ENCODE data around the gene NOX3.
"Not testable (repeated sequence)": the region's sequence is repeated elsewhere in the genome, so short reads cannot be mapped to it uniquely, and the experiment has no call there.

Gene NOX3

GRCh38 chr6:155470979-155471616, 15.5 kb upstream of the NOX3 start:
- H3K4me3 ChIP-seq (ENCODE audit: control insufficient read depth in 1 of 7, extremely low read depth in 1 of 7, insufficient read depth in 4 of 7, low read depth in 2 of 7, low read length in 6 of 7); H3K4me1 ChIP-seq (ENCODE audit: control extremely low read depth in 1 of 4, control insufficient read depth in 4 of 4, insufficient read depth in 4 of 4, low read length in 3 of 4); H3K27me3 ChIP-seq (replicated peaks in 2 of 5; ENCODE audit: control insufficient read depth in 4 of 5, insufficient read depth in 5 of 5, low read length in 4 of 5); H3K27ac ChIP-seq (ENCODE audit: insufficient read depth in 1 of 2, low read depth in 1 of 2, low read length in 2 of 2, poor library complexity in 1 of 2, severe bottlenecking in 2 of 2); H3K36me3 ChIP-seq (ENCODE audit: control insufficient read depth in 4 of 4, insufficient read depth in 4 of 4, low read length in 3 of 4); DNase-seq; POLR2A ChIA-PET: not testable (repeated sequence)
- CTCF ChIA-PET, result interaction anchor here (1.2 kb wide), 1 partner anchor 9 kb away, joined by 3 read pairs; no protein-coding TSS in a partner anchor
- 90% methylated on average over 2 of the region's 5 CpGs for WGBS (ENCODE audit: insufficient coverage)
- peaks cover 0 to 28% (median 8%) of the 10 kb centered on the region in 5 experiments for H3K9me3 ChIP-seq (ENCODE audit: control extremely low read depth in 1 of 5, control insufficient read depth in 4 of 5, insufficient read depth in 2 of 5, low read depth in 1 of 5, low read length in 4 of 5)

DNA sequence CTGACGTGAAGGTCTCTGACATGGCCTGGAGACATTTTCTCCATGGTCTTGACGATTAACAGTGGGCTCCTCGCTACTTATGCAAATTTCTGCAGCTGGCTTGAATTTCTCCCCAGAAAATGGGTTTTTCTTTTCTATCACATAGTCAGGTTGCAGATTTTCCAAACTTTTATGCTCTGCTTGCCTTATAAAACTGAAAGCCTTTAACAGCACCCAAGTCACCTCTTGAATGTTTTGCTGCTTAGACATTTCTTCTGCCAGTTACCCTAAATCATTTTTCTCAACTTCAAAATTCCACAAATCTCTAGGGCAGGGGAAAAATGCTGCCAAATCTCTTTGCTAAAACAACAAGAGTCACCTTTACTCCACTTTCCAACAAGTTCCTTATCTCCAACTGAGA, 12.9 kb upstream of the NOX3 start:
- CTCF ChIA-PET; H3K27ac ChIP-seq (ENCODE audit: insufficient read depth in 1 of 2, low read depth in 1 of 2, low read length in 2 of 2, poor library complexity in 1 of 2, severe bottlenecking in 2 of 2); DNase-seq; POLR2A ChIA-PET; H3K36me3 ChIP-seq (ENCODE audit: control insufficient read depth in 4 of 4, insufficient read depth in 4 of 4, low read length in 3 of 4); H3K27me3 ChIP-seq (replicated peaks in 2 of 5; ENCODE audit: control insufficient read depth in 4 of 5, insufficient read depth in 5 of 5, low read length in 4 of 5); H3K4me1 ChIP-seq (ENCODE audit: control extremely low read depth in 1 of 4, control insufficient read depth in 4 of 4, insufficient read depth in 4 of 4, low read length in 3 of 4); H3K4me3 ChIP-seq (ENCODE audit: control insufficient read depth in 1 of 7, extremely low read depth in 1 of 7, insufficient read depth in 4 of 7, low read depth in 2 of 7, low read length in 6 of 7): not testable (repeated sequence)
- peaks cover 0 to 42% (median 11%) of the 10 kb centered on the region in 5 experiments for H3K9me3 ChIP-seq (ENCODE audit: control extremely low read depth in 1 of 5, control insufficient read depth in 4 of 5, insufficient read depth in 2 of 5, low read depth in 1 of 5, low read length in 4 of 5)
- WGBS (ENCODE audit: insufficient coverage), result 100% methylated on average over 2 of the region's 3 CpGs

GRCh38 chr6:155466539-155466938, 10.9 kb upstream of the NOX3 start:
- ChIA-PET CTCF (no interaction called here), POLR2A (no interaction called here)
- Histone ChIP-seq H3K27me3 (replicated peaks in 2 of 5; ENCODE audit: control insufficient read depth in 4 of 5, insufficient read depth in 5 of 5, low read length in 4 of 5) (no peaks in the 10 kb centered on the region), H3K4me1 (ENCODE audit: control extremely low read depth in 1 of 4, control insufficient read depth in 4 of 4, insufficient read depth in 4 of 4, low read length in 3 of 4) (peaks cover 0 to under 1% (median 0%) of the 10 kb centered on the region in 4 experiments), H3K27ac (ENCODE audit: insufficient read depth in 1 of 2, low read depth in 1 of 2, low read length in 2 of 2, poor library complexity in 1 of 2, severe bottlenecking in 2 of 2) (no peak overlapping the region), H3K4me3 (ENCODE audit: control insufficient read depth in 1 of 7, extremely low read depth in 1 of 7, insufficient read depth in 4 of 7, low read depth in 2 of 7, low read length in 6 of 7) (no peak overlapping the region), H3K9me3 (ENCODE audit: control extremely low read depth in 1 of 5, control insufficient read depth in 4 of 5, insufficient read depth in 2 of 5, low read depth in 1 of 5, low read length in 4 of 5) (peaks cover 0 to 42% (median 11%) of the 10 kb centered on the region in 5 experiments), H3K36me3 (ENCODE audit: control insufficient read depth in 4 of 4, insufficient read depth in 4 of 4, low read length in 3 of 4) (no peaks in the 10 kb centered on the region)
- DNase-seq, result no peak
- 100% methylated on average over 3 of the region's 3 CpGs for WGBS (ENCODE audit: insufficient coverage)

GRCh38 chr6:155461556-155461955, 5.9 kb upstream of the NOX3 start:
- ChIA-PET CTCF (no interaction called here), POLR2A (no interaction called here)
- no peak overlapping the region for H3K27ac ChIP-seq (ENCODE audit: insufficient read depth in 1 of 2, low read depth in 1 of 2, low read length in 2 of 2, poor library complexity in 1 of 2, severe bottlenecking in 2 of 2)
- no peaks in the 10 kb centered on the region for H3K36me3 ChIP-seq (ENCODE audit: control insufficient read depth in 4 of 4, insufficient read depth in 4 of 4, low read length in 3 of 4)
- no peak for DNase-seq
- WGBS (ENCODE audit: insufficient coverage), result 92% methylated on average over 2 of the region's 6 CpGs
- no peaks in the 10 kb centered on the region for H3K27me3 ChIP-seq (replicated peaks in 2 of 5; ENCODE audit: control insufficient read depth in 4 of 5, insufficient read depth in 5 of 5, low read length in 4 of 5)
- H3K4me3 ChIP-seq (ENCODE audit: control insufficient read depth in 1 of 7, extremely low read depth in 1 of 7, insufficient read depth in 4 of 7, low read depth in 2 of 7, low read length in 6 of 7), result no peak overlapping the region
- H3K4me1 ChIP-seq (ENCODE audit: control extremely low read depth in 1 of 4, control insufficient read depth in 4 of 4, insufficient read depth in 4 of 4, low read length in 3 of 4), result peaks cover 0 to 2% (median 0%) of the 10 kb centered on the region in 4 experiments
- H3K9me3 ChIP-seq (ENCODE audit: control extremely low read depth in 1 of 5, control insufficient read depth in 4 of 5, insufficient read depth in 2 of 5, low read depth in 1 of 5, low read length in 4 of 5), result peaks cover 0 to 17% (median 4%) of the 10 kb centered on the region in 5 experiments

GRCh38 chr6:155454471-155454870, 1.2 kb downstream of the NOX3 start:
- ChIA-PET POLR2A (no interaction called here), CTCF (no interaction called here)
- Histone ChIP-seq H3K36me3 (ENCODE audit: control insufficient read depth in 4 of 4, insufficient read depth in 4 of 4, low read length in 3 of 4) (no peaks in the 10 kb centered on the region), H3K9me3 (ENCODE audit: control extremely low read depth in 1 of 5, control insufficient read depth in 4 of 5, insufficient read depth in 2 of 5, low read depth in 1 of 5, low read length in 4 of 5) (no peaks in the 10 kb centered on the region), H3K27me3 (replicated peaks in 2 of 5; ENCODE audit: control insufficient read depth in 4 of 5, insufficient read depth in 5 of 5, low read length in 4 of 5) (no peaks in the 10 kb centered on the region), H3K4me3 (ENCODE audit: control insufficient read depth in 1 of 7, extremely low read depth in 1 of 7, insufficient read depth in 4 of 7, low read depth in 2 of 7, low read length in 6 of 7) (no peak overlapping the region), H3K4me1 (ENCODE audit: control extremely low read depth in 1 of 4, control insufficient read depth in 4 of 4, insufficient read depth in 4 of 4, low read length in 3 of 4) (peaks cover 0 to 18% (median 2%) of the 10 kb centered on the region in 4 experiments), H3K27ac (ENCODE audit: insufficient read depth in 1 of 2, low read depth in 1 of 2, low read length in 2 of 2, poor library complexity in 1 of 2, severe bottlenecking in 2 of 2) (no peak overlapping the region)
- WGBS (ENCODE audit: insufficient coverage), result no CpG with 5 or more reads among the region's 4 CpGs
- peak in 2 of 3 donors; percentile 24 to 49 for DNase-seq

- H3K4me1 ChIP-seq (ENCODE audit: control extremely low read depth in 1 of 4, control insufficient read depth in 4 of 4, insufficient read depth in 4 of 4, low read length in 3 of 4), result peaks cover 2 to 22% (median 5%) of the 10 kb centered on the region in 4 experiments
- ChIA-PET CTCF (interaction anchor here (0.5 kb wide), 1 partner anchor 429 kb away, joined by 3 read pairs; no protein-coding TSS in a partner anchor), POLR2A (no interaction called here)
- peak in 2 of 3 donors; percentile 26 to 40 for DNase-seq
- H3K9me3 ChIP-seq (ENCODE audit: control extremely low read depth in 1 of 5, control insufficient read depth in 4 of 5, insufficient read depth in 2 of 5, low read depth in 1 of 5, low read length in 4 of 5), result no peaks in the 10 kb centered on the region
- H3K36me3 ChIP-seq (ENCODE audit: control insufficient read depth in 4 of 4, insufficient read depth in 4 of 4, low read length in 3 of 4), result no peaks in the 10 kb centered on the region
- H3K4me3 ChIP-seq (ENCODE audit: control insufficient read depth in 1 of 7, extremely low read depth in 1 of 7, insufficient read depth in 4 of 7, low read depth in 2 of 7, low read length in 6 of 7), result no peak overlapping the region
- WGBS (ENCODE audit: insufficient coverage), result 100% methylated on average over 1 of the region's 1 CpG
- H3K27me3 ChIP-seq (replicated peaks in 2 of 5; ENCODE audit: control insufficient read depth in 4 of 5, insufficient read depth in 5 of 5, low read length in 4 of 5), result no peaks in the 10 kb centered on the region
- H3K27ac ChIP-seq (ENCODE audit: insufficient read depth in 1 of 2, low read depth in 1 of 2, low read length in 2 of 2, poor library complexity in 1 of 2, severe bottlenecking in 2 of 2), result no peak overlapping the region
These were observed 1.6 kb downstream of the NOX3 start for GRCh38 chr6:155454008-155454407.

DNA sequence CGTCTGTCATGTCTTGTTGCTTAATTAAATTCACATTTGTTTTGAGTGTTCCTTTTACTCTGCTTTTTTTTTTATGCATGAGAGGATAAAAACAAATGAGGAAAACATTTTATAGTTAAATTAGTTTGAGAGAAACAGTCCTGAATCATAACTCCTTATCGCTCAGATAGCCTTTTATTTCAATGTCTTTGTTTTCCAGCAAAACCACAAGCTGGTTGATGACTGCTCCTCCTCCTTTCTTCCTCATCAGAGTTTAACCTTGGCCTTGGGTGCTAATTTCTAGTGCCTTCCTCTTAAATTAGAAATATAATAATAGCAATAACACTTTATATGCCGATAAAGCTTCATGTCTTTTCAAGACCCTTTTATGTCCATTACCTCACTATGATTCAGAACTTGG, 3.1 kb downstream of the NOX3 start:
- DNase-seq, result no peak
- H3K27ac ChIP-seq (ENCODE audit: insufficient read depth in 1 of 2, low read depth in 1 of 2, low read length in 2 of 2, poor library complexity in 1 of 2, severe bottlenecking in 2 of 2), result no peak overlapping the region
- peaks cover 6 to 28% (median 8%) of the 10 kb centered on the region in 4 experiments for H3K4me1 ChIP-seq (ENCODE audit: control extremely low read depth in 1 of 4, control insufficient read depth in 4 of 4, insufficient read depth in 4 of 4, low read length in 3 of 4)
- no CpG with 5 or more reads among the region's 3 CpGs for WGBS (ENCODE audit: insufficient coverage)
- ChIA-PET POLR2A (no interaction called here), CTCF (no interaction called here)
- no peak overlapping the region for H3K4me3 ChIP-seq (ENCODE audit: control insufficient read depth in 1 of 7, extremely low read depth in 1 of 7, insufficient read depth in 4 of 7, low read depth in 2 of 7, low read length in 6 of 7)
- no peaks in the 10 kb centered on the region for H3K36me3 ChIP-seq (ENCODE audit: control insufficient read depth in 4 of 4, insufficient read depth in 4 of 4, low read length in 3 of 4)
- H3K27me3 ChIP-seq (replicated peaks in 2 of 5; ENCODE audit: control insufficient read depth in 4 of 5, insufficient read depth in 5 of 5, low read length in 4 of 5), result no peaks in the 10 kb centered on the region
- H3K9me3 ChIP-seq (ENCODE audit: control extremely low read depth in 1 of 5, control insufficient read depth in 4 of 5, insufficient read depth in 2 of 5, low read depth in 1 of 5, low read length in 4 of 5), result no peaks in the 10 kb centered on the region
